ENCODE measurements around the gene CYB5D1.
A peak's percentile ranks its signal among the peaks of the same experiment; 100 is the strongest.

CYB5D1 gene

DNA sequence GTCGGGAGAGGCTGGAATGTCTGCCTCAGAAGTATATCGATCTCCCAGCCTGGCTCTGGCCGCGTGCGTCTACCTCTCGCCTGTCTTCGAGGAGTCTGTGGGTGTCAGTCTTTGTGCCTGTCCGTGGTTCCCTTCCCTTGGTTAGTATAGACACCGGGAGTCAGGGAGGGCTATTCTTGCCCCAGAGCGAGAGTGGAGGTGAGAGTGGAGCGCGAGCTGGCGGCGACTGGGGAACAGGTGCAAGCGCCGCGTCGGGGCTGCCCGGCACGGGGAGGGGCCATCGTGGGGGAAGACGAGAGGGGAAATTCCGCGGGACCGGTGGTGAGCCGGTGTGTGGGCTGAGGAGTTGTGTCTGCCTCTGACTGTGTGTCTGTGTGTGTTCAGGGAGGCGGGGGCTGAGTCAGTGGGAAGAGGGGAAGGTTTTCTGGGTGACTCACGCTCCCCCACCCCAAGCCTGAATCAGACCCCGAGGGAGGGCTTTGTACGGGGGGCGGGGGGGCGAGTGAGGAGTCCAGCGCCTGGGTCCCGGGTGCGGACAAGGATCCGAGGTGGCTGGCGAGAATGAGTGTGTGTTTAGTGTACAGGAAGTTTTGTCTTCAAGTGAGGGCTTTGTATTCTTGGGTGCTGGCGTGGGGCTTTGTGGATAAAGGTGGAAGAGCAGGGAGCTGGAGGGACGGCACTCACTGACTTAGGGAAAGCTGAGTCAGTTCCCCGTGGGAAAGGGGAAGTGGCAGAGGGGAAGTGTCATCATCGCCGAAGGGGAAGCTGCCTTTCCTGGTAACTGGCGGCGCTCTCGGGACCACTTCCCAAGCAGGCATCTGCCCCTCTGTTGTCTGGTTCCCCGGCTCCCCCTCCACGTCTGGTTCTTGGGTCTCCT is 15.2 kb upstream of the CYB5D1 start:
- H3K27ac ChIP-seq, result peak overlapping the region; percentile 95
- no peak for TF ChIP-seq CTCF (conservative IDR thresholded peaks at IDR 0.05)
- no peak for TF ChIP-seq ZFX (IDR thresholded peaks at IDR 0.05)

- peak overlapping the region; percentile 95 for H3K27ac ChIP-seq
- no peak for TF ChIP-seq CTCF (conservative IDR thresholded peaks at IDR 0.05)
- TF ChIP-seq ZFX (IDR thresholded peaks at IDR 0.05), result no peak
These were observed 14.6 kb upstream of the CYB5D1 start for GRCh38 chr17:7843257-7843535.

DNA sequence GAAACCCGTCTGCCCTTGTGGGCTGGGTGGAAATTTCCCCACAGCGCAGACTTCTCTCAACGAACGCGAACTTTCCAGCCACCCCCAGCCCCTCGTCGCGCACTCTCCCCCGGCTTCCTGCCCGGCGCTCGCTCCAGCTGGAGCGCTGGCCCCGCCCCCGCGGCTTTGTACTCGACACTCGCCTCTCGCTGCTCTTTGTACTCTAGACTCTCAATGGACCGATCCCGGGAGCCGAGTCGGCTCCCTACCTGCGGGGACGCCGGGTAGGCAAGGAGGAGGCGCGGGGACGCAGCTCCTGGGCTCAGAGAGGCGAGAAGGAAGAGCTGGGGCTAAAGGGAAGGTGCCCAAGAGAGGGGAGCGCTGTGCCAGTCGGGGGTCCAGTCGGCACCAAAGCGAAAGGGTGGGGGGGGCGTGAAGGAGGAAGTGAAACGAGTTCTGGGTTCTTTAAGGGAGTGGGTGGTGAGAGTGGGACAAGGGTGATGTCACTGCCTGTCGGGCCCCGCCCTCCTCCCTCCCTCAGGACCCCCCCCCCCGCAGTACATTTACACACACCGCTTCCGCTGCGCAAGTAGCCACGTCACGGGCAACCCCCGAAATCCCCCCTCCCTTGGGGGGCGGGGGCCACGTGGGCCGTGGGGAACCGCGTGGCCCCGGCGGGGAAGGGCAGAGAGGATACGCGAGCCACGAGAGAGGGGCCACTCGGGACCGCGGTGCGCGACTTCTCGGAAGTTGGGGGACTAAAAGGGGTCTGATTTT is 14.1 kb upstream of the CYB5D1 start:
- TF ChIP-seq CTCF (conservative IDR thresholded peaks at IDR 0.05) (no peak), ZFX (IDR thresholded peaks at IDR 0.05) (no peak)
- peak overlapping the region; percentile 95 for H3K27ac ChIP-seq

DNA sequence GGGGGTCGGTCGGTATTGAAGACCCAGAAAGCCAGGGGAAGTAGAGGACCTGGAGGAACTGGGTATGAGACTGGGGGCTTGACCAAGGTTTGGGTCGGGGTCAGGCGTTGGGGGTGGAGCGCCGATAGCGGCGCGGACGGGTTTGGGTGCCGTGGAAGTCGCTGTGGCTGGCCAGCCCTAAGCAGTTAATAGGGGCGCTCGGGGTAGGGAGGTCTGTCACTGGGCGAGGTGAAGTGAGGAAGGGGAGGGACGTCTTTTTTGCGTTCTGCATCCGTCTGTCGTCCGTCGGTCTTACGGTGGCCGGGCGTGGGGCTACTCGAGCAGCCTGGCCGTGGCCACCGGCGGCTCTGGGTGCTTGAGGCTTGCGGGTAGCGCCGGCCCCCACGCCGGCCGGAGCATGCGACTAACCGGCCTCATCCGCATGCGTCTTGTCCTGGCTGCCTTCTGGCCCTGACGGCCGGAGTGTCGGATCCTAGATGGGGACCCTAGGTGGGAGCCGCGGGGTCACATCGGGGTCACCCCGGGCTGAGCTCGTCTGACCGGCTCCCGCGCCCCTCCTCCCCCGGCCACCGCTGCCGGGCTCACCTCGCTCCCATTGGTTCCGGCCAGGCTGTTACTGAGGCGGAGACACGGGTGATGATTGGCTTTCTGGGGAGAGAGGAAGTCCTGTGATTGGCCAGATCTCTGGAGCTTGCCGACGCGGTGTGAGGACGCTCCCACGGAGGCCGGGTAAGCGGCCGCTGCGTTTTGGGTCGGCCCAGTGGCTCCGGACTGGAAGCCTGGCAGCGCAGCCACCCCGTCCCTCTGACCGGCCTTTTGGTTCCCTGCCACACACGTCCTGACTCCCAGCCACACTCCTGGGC is 13.3 kb upstream of the CYB5D1 start:
- TF ChIP-seq ZFX (IDR thresholded peaks at IDR 0.05) (no peak), CTCF (conservative IDR thresholded peaks at IDR 0.05) (no peak)
- H3K27ac ChIP-seq, result peak overlapping the region; percentile 95

DNA sequence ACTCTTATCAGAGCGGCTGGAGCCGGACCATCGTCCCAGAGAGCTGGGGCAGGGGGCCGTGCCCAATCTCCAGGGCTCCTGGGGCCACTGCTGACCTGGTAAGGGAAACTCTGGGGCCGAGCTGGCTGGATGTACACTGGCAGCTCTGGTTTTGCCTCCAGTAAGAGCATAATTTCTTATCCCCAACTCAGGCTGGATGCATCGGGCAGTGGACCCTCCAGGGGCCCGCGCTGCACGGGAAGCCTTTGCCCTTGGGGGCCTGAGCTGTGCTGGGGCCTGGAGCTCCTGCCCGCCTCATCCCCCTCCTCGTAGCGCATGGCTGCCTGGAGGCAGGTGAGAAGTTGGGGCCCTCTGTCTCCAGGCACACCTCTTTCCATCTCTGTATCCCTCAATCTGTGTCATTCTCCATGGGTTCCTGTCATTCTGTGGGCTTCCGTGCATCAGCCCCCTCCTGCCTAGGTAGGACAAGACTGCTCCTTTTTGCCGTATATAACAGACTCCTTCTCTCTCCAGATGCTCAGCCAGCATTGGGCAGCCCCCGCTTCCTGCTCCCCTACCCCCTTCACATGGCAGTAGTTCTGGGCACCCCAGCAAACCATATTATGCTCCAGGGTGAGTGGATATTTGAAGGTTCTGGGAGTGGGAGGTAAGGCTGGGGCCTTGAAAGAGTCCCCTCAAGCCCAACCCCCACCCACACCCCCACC is 12.3 kb upstream of the CYB5D1 start:
- TF ChIP-seq ZFX (IDR thresholded peaks at IDR 0.05) (no peak), CTCF (conservative IDR thresholded peaks at IDR 0.05) (no peak)
- peak overlapping the region; percentile 95 for H3K27ac ChIP-seq

DNA sequence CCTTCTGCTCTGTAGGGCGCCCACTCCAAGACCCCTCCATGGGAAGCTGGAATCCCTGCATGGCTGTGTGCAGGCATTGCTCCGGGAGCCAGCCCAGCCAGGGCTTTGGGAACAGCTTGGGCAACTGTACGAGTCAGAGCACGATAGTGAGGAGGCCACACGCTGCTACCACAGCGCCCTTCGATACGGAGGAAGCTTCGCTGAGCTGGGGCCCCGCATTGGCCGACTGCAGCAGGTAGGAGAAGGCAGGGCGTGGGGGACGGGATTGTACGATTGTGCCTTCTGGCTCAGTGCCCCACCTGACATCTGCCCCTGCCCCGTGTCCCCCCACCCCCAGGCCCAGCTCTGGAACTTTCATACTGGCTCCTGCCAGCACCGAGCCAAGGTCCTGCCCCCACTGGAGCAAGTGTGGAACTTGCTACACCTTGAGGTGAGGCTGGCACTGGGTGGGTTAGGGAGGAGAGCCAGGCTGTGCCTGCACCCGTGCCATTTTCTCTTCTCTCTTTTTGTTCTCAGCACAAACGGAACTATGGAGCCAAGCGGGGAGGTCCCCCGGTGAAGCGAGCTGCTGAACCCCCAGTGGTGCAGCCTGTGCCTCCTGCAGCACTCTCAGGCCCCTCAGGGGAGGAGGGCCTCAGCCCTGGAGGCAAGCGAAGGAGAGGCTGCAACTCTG is 11.6 kb upstream of the CYB5D1 start:
- TF ChIP-seq ZFX (IDR thresholded peaks at IDR 0.05) (no peak), CTCF (conservative IDR thresholded peaks at IDR 0.05) (no peak)
- peak overlapping the region; percentile 95 for H3K27ac ChIP-seq
